ENCODE results near the gene RAB11FIP4. TPM values are rescaled to one million over a fixed set of nuclear protein-coding genes. Genes with fewer than 3 reads are reported as not detected.

RAB11FIP4 gene
- total RNA-seq, 1 experiment from 2014 or later, result 15.1 TPM

DNA sequence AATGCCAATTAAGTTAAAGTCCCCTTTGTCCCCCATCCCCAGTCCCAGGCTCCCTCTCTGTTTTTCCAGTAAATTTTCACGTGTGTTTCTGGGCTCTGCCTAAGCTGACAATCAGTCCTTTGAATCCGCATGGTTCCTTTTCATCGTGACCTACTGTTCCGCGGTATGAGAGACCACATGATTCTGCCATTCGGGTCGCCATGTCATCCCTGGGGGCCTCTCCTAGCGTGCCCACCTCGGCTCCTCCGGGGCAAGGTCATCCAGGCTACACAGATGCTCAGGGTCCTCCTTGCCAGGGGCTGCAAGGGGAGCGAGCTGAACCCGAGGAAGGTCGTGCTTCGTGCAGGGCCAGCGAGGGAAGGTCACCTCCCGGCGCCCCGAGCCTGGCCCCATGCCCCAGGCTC lies 157.6 kb downstream of the RAB11FIP4 start:
- H3K27ac ChIP-seq (ENCODE audit: low read depth, low read length), result peak overlapping the region; percentile 88
- intact Hi-C loops (cut with micrococcal nuclease), result no loop called here
- ATAC-seq, result peak; percentile 9

DNA sequence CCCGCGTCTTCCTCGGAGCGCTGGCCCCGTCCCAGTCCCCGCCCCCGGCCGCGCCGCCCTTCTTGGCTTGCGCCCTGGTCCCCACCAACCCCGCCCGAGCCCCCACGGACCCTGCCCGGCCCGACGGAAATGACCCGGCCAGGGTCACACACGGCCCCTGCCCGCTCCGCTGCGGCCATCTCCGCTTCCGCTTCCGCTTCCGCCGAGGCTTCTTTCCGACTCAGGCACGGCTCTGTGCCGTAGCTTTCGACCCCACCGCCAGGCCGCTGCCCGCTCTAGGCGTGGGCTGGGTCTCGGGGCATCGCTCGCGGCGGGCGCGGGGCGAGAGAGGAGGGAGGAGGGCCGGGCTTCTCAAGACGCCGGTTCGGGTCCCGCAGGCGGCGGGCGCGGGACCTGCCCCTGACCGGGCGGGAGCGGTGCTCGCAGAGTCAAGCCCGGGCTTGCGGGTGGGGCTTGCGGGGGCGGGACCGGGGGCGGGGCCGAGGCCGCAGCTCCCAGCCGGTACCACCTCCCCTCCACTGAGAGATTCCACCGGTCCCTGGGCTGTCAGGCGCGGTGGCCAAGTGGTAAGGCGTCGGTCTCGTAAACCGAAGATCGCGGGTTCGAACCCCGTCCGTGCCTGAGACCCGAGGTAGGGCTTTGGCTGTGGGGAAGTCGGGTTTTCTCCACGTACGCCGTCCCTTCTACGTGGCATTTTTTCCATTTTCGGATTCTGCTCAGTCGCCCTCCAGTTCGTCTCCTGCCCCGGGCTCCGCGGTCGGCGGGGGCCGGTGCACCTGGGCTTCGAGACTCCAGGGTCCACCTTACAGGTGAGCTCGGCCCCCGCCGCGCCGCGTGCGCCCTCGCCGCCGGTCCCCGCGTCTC lies 158.3 kb downstream of the RAB11FIP4 start:
- ATAC-seq (peak; percentile 86), DNase-seq (ENCODE audit: low read depth, low spot score) (peak; percentile 82)
- Histone ChIP-seq H3K79me2 (ENCODE audit: insufficient read depth, low read length) (peaks cover 5% of the 10 kb centered on the region; the same call in 1 of the 2 replicates), H3K9me3 (ENCODE audit: control insufficient read depth in 1 of 2, insufficient read depth in 1 of 2, low read depth in 1 of 2, low read length in 2 of 2) (no peaks in the 10 kb centered on the region), H3K27me3 (ENCODE audit: insufficient read depth, low read length) (no peaks in the 10 kb centered on the region), H3K4me2 (ENCODE audit: low read length) (peak overlapping the region; percentile 98), H3K4me3 (replicated peaks in 1 of 2; ENCODE audit: low read depth in 1 of 2, low read length in 2 of 2) (peak overlapping the region; percentile 73 to 97), H3K36me3 (ENCODE audit: control insufficient read depth in 1 of 2, insufficient read depth in 2 of 2, low read length in 2 of 2) (no peaks in the 10 kb centered on the region), H3K9ac (ENCODE audit: low read length) (peak overlapping the region; percentile 92), H3K27ac (ENCODE audit: low read depth, low read length) (peak overlapping the region; percentile 88), H3K4me1 (ENCODE audit: control insufficient read depth in 1 of 2, insufficient read depth in 2 of 2, low read length in 2 of 2) (peaks cover 2 to 15% of the 10 kb centered on the region in 2 experiments; a peak in 2 of 4 replicates), H4K20me1 (ENCODE audit: insufficient read depth) (no peaks in the 10 kb centered on the region), H3K9me2 (ENCODE audit: insufficient read depth) (no peaks in the 10 kb centered on the region), H2AFZ (ENCODE audit: low read depth, low read length, poor library complexity, severe bottlenecking) (peak overlapping the region; percentile 75)
- RAD21 ChIA-PET (ENCODE audit: low non-redundant PET in 1 of 2, low total read pairs in 2 of 2, uncharacterized antibody in 2 of 2, unreplicated experiment in 2 of 2), result no interaction called here
- CTCF ChIA-PET, result interaction anchor here (0.9 to 2.3 kb wide), 2 partner anchors 8 to 293 kb away, joined by 3 to 6 read pairs; no protein-coding TSS in a partner anchor
- BruUV-seq (replicated peaks), result TSS peak; percentile 99
- POLR2A ChIA-PET, result no interaction called here
- intact Hi-C loops (cut with micrococcal nuclease), result no loop called here
- TF ChIP-seq RAD21 (IDR thresholded peaks at IDR 0.05; ENCODE audit: low read depth) (no peak), ZNF274 (IDR thresholded peaks at IDR 0.05; ENCODE audit: low read depth, low read length) (no peak), POLR2A (IDR thresholded peaks at IDR 0.05; ENCODE audit: borderline replicate concordance, extremely low read depth, insufficient read depth, insufficient read length) (peak; percentile 51), CEBPB (IDR thresholded peaks at IDR 0.05; ENCODE audit: low read depth) (no peak), EGR1 (IDR thresholded peaks at IDR 0.05; ENCODE audit: low read depth) (peak; percentile 94), FOSL1 (IDR thresholded peaks at IDR 0.05; ENCODE audit: low read depth) (no peak; the same call in 1 of the 2 replicates), YY1 (IDR thresholded peaks at IDR 0.05; ENCODE audit: extremely low read depth, insufficient replicate concordance, low read depth, low read length) (peak; percentile 19), CBX3 (IDR thresholded peaks at IDR 0.05; ENCODE audit: low read depth) (peak; percentile 67; the same call in 1 of the 2 replicates), TCF7L2 (IDR thresholded peaks at IDR 0.05; ENCODE audit: borderline replicate concordance, extremely low read depth, insufficient read depth, insufficient read length) (no peak), SP1 (IDR thresholded peaks at IDR 0.05; ENCODE audit: low read depth) (no peak), EZH2phosphoT487 (IDR thresholded peaks at IDR 0.05; ENCODE audit: borderline replicate concordance) (no peak)
- TF ChIP-seq, protein P1, sequence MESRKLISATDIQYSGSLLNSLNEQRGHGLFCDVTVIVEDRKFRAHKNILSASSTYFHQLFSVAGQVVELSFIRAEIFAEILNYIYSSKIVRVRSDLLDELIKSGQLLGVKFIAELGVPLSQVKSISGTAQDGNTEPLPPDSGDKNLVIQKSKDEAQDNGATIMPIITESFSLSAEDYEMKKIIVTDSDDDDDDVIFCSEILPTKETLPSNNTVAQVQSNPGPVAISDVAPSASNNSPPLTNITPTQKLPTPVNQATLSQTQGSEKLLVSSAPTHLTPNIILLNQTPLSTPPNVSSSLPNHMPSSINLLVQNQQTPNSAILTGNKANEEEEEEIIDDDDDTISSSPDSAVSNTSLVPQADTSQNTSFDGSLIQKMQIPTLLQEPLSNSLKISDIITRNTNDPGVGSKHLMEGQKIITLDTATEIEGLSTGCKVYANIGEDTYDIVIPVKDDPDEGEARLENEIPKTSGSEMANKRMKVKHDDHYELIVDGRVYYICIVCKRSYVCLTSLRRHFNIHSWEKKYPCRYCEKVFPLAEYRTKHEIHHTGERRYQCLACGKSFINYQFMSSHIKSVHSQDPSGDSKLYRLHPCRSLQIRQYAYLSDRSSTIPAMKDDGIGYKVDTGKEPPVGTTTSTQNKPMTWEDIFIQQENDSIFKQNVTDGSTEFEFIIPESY (IDR thresholded peaks at IDR 0.05; ENCODE audit: extremely low read depth, insufficient replicate concordance, low read length), result no peak

More for the DNA sequence above, 157.6 kb downstream of the RAB11FIP4 start:
- H3K36me3 ChIP-seq (ENCODE audit: control insufficient read depth in 1 of 2, insufficient read depth in 2 of 2, low read length in 2 of 2), result no peaks in the 10 kb centered on the region
- no peaks in the 10 kb centered on the region for H4K20me1 ChIP-seq (ENCODE audit: insufficient read depth)
- BruUV-seq (replicated peaks), result no TSS peak
- H3K4me3 ChIP-seq (replicated peaks in 1 of 2; ENCODE audit: low read depth in 1 of 2, low read length in 2 of 2), result peak overlapping the region; percentile 73 to 97
- DNase-seq (ENCODE audit: low read depth, low spot score), result no peak
- H3K9me3 ChIP-seq (ENCODE audit: control insufficient read depth in 1 of 2, insufficient read depth in 1 of 2, low read depth in 1 of 2, low read length in 2 of 2), result no peaks in the 10 kb centered on the region
- H2AFZ ChIP-seq (ENCODE audit: low read depth, low read length, poor library complexity, severe bottlenecking), result no peak overlapping the region
- H3K4me1 ChIP-seq (ENCODE audit: control insufficient read depth in 1 of 2, insufficient read depth in 2 of 2, low read length in 2 of 2), result peaks cover 2 to 15% of the 10 kb centered on the region in 2 experiments; a peak in 2 of 4 replicates
- ChIA-PET CTCF (interaction anchor here (0.9 to 2.3 kb wide), 2 partner anchors 9 to 294 kb away, joined by 3 to 6 read pairs; no protein-coding TSS in a partner anchor), POLR2A (no interaction called here), RAD21 (ENCODE audit: low non-redundant PET in 1 of 2, low total read pairs in 2 of 2, uncharacterized antibody in 2 of 2, unreplicated experiment in 2 of 2) (no interaction called here)
- peak overlapping the region; percentile 98 for H3K4me2 ChIP-seq (ENCODE audit: low read length)
- no peak for TF ChIP-seq JUND (IDR thresholded peaks at IDR 0.05)
- TF ChIP-seq, protein P2, sequence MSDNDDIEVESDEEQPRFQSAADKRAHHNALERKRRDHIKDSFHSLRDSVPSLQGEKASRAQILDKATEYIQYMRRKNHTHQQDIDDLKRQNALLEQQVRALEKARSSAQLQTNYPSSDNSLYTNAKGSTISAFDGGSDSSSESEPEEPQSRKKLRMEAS (IDR thresholded peaks at IDR 0.05), result peak; percentile 35; the same call in 1 of the 2 replicates
- peak overlapping the region; percentile 92 for H3K9ac ChIP-seq (ENCODE audit: low read length)
- H3K9me2 ChIP-seq (ENCODE audit: insufficient read depth), result no peaks in the 10 kb centered on the region
- no peaks in the 10 kb centered on the region for H3K27me3 ChIP-seq (ENCODE audit: insufficient read depth, low read length)
- H3K79me2 ChIP-seq (ENCODE audit: insufficient read depth, low read length), result peaks cover 5% of the 10 kb centered on the region; the same call in 1 of the 2 replicates

All from HCT116 (cell line).